Adipose tissue (tissue), 3 donors: ENCODE data around the gene TUBB2B. TPM values are rescaled to one million over a fixed set of nuclear protein-coding genes. Genes with fewer than 3 reads are reported as not detected.

Experiments
- H3K27ac ChIP-seq: one replicate; pipeline ENCODE4 v1.5.1; 2013; ENCODE audit warnings: low read depth, low read length
- WGBS, 3 donors: extraction: QIAGEN DNeasy Blood & Tissue Kit; methylation state at CpG; one replicate each; pipeline ENCODE4 v1.1.7; 2013; 5-methylcytosine and 5-hydroxymethylcytosine counted together
- polyA plus RNA-seq, 3 donors: library from polyadenylated mRNA; stranded (reverse); fragments of 200-250 nt; gene quantifications; one replicate each; pipeline ENCODE4 v1.2.3, GENCODE V29; 2013
- donor health status: healthy with polysubstance abuse.
- donor health status: Bipolar disorder and iron deficiency.
- donor health status: healthy.

Gene TUBB2B
- 10 to 100 TPM in 1 of 3 donors, 1 to 10 TPM in 2; 4.7 to 20.5 (median 5.0) TPM for polyA plus RNA-seq

DNA sequence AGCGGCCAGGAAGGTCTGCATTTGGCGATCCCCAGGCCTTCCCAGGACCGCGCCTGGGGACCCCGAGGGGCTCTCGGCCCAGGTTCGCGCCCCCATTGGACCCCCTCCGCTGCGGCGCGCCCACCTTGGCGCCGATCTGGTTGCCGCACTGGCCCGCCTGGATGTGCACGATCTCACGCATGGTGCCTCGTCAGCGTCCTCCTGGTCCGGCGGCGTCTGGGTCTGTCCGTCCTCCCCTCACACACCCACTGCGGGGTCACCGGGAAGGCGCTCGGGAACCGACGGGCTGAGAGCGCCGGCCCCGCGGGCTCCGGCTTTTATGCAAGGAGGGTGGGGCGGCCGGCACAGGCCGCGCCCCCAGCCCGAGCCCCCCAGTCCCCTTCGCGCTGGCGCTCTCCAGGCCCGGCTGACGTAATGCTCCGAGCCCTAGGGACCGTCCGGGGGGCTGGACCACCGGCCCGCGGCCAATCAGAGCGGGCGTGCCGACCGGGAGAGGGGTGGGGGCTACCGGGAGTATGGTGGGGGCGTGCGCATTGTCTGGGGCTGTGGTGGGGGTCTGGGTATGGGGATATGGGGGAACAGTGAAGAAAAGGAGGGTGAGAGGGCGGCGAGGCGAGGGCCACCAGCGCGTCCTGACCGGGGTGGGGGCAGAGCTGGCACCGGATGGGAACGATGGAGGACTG, at the start of gene TUBB2B:
TSS of gene TUBB2B (minus strand) at position 291 of the 683 bp plus-strand sequence. CDS start at position 181, 110 bp downstream.
- 1 to 2% (median 2%) methylated on average over 47 to 66 of the region's 66 CpGs for WGBS, 3 donors
- no peak within 1 kb of the TSS for H3K27ac ChIP-seq

DNA sequence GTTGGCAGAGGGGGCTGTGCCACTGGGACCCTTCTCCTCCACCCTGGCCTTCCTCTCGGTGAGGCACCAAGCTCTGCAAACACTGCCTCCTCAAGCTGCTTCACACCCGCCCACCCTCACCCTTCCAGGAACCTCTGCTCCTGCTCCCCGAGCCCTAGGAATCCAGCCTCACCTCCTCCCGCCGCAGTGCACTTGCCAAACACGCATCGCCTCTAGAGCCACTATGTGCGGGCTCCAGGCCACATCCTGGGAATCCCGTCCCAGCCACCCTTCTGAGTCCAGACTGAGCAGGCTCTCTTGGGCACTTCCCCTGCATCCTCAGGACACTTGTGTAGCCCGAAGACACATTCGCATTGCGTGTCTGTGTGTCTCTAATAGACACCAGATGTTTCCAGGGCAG, 49.8 kb upstream of the TUBB2B start:
- WGBS, 3 donors: 81 to 83% (median 82%) methylated on average over 12 of the region's 12 CpGs
- no peak overlapping the region for H3K27ac ChIP-seq

DNA sequence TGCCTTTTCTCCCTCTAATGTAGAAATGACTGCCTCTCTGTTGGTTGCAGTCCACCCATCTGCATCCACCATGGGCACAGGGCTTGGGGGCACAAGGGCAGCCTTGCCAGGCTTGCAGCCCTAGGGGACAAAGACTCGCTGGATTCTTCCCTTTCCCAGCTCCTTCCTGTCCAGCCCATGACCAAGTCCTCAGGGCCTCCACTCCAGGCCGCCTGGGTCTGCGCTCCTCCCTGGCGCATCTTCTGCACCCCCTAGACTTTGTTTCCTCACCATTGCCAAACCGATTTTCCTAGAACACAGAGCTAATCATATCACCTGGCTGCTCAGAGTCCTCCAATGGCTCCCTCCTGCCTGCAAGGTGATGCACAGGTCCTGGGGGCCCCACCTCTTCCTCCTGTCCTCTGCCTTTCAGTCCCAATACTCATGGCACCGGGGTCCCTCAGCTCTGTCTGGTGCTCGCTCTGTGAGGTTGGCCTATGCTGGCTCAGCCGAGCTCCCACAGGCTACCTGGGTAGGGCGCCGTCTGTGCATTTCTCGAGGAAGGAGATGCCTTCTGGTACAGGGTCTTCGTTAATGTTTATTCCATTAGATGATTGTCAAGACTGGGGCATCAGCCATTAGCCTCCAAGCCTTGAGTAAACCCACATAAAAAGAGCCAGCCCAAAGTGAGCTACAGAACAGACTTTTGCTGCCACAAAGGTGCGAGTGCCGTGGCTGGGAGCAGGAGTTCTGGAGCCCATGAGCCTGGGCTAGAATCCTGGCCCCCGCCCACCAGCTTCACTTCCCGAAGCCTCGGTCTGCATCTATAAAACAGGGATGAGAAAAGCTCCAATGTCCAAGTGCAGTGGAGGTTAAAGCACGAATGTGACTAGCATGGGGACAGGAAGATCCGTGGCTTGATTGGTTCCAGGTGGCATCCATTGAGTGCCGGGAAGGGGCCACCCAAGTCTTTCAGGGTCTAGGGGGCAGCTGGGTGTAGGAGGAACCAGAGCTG, 49.0 kb upstream of the TUBB2B start:
- H3K27ac ChIP-seq: no peak overlapping the region

DNA sequence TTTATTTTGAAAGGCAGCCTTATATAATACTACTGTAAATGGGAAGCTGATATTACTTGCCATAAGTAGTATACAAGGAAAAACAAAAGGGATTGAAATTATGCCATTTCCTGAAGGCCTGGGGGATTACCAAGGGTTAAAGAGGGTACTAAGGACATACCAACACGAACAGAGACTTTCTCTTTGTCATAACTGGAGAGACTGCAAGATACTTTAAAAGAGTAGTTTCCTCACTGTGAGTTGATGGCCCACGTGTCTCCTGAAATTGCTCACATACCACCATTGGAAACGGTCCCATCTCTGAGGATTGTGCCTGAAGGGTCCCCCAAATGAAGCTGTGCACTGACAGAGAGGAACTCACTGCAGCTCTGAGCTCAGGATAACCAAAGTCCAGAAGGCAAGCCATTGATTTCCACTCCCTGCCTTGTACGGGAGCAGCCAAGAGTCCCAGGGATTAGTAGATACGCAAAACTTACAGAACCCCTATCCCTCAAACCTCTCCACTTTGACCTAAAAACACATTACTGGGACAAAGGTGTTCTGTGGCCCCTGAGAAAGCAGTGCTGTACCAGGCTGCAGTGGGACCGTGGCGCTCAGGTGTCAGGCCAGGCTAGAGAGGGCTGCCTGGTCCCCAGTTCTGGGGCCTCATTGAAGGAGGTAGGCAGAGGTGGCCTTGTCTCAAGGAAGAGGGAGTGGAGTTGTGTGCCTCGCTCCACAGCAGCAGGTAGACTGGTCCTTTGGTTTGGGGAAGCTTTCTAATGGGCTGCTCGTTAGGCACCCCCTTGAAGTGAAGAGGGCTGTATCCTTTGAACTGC, 46.5 kb upstream of the TUBB2B start:
- WGBS, 3 donors: 74 to 85% (median 81%) methylated on average over 9 of the region's 9 CpGs
- no peak overlapping the region for H3K27ac ChIP-seq

More for the DNA sequence above, 49.0 kb upstream of the TUBB2B start:
- 83 to 86% (median 85%) methylated on average over 20 of the region's 20 CpGs for WGBS, 3 donors

DNA sequence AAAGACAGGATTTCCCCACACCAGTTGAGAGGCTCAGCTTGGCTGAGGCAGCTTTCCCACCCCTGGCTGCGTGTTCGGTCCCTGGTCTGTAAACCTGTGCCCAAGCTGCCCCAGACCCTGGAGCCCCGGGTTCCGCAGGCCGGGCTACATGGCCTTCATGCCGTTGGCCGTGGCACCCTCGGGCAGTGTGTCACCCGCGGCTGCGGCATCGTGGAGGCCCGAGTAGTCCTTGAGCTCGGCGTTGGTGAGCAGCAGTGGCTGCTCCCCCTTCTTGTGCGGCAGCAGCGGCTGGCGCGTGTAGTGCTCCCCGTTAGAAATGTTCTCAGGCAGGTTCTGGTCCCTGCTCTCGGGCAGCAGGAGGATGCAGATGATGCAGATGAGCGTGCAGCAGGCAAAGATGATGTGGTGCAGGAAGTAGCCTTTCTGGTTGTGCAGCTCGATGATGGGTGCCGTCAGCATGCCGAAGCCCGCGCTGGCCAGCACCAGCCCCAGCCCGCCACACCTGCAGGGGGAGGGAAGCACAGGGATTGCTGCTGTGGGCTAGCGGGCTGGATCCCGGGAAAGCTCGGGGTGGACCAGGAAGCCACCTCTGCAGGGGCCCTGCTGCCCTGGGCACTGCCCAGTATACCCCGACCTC, 45.6 kb upstream of the TUBB2B start:
- 90 to 94% (median 93%) methylated on average over 27 to 32 of the region's 32 CpGs for WGBS, 3 donors

DNA sequence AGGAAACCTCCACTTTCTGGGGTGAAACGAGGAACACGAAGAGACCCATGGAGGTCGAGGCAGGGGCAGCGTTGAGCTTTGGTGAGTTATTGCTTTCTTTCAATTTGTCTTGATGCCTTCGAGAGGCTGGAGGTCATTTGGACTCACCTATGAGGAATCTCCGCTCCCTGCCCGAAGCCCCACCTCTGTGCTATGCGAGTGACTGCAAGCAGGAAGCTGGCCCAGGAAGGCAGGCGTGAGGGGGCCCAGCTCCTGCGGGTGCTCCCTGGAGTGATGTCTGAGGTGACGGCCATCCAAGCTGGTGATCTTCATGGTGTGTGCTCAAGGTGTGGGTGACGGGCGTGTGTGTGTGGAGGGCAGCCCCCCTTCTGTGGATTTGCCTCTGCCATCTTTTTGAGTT, 44.3 kb upstream of the TUBB2B start:
- H3K27ac ChIP-seq: no peak overlapping the region
- WGBS, 3 donors: 88 to 91% (median 90%) methylated on average over 12 to 13 of the region's 13 CpGs

More for the DNA sequence above, 45.6 kb upstream of the TUBB2B start:
- no peak overlapping the region for H3K27ac ChIP-seq

DNA sequence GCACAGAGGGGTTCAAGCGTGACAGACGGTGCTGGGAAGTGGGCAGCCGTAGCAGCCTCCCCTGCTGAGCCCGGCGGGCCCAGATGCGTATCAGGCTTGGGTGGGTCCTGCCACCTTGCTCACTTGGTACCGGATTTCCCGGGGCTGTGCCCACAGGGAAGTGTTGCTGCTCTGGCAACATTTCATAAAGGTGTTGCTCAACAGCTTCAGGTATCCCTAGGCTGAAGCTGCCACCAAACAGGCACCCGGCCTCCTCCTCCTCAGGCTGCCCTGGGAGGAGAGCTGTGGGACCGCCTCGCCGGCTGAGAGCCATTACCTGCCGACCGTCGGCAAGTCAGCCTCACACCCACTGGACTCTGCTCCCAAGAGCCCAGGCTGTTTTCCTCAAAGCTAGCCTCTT, 42.8 kb upstream of the TUBB2B start:
- 68 to 81% (median 80%) methylated on average over 15 of the region's 15 CpGs for WGBS, 3 donors
- no peak overlapping the region for H3K27ac ChIP-seq

DNA sequence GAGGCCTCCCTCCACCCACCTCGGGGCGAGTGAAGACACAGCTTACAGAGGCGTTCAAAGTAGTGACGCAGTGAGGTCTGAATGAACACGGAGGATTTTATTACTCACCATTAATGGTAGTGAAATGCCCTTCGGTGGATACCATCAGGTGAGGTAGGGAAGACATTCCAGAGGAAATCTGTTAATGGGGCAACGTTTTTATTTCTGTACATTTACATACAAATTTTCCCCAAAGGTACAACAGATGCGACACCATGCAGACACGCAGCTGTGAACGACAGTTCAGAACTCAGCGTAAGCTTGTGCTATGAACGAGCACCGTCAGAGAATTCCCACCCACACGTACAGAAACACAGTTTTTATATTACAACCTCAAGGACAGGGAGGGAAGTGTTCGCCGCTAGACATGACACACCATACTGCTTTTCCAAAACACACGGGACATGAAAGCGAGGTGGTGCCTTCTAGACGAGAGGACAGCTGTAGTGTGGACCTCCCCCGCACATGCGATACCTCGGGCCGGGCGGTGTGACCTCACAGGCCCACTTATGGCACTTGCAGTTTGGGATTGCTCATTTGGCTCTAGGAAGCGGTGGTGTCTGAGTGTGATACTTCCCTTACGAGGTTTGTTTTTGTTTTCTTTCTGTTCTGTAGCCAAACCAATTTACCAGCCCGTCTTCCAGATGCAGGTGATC, 42.0 kb upstream of the TUBB2B start:
- 79 to 84% (median 81%) methylated on average over 27 of the region's 27 CpGs for WGBS, 3 donors

DNA sequence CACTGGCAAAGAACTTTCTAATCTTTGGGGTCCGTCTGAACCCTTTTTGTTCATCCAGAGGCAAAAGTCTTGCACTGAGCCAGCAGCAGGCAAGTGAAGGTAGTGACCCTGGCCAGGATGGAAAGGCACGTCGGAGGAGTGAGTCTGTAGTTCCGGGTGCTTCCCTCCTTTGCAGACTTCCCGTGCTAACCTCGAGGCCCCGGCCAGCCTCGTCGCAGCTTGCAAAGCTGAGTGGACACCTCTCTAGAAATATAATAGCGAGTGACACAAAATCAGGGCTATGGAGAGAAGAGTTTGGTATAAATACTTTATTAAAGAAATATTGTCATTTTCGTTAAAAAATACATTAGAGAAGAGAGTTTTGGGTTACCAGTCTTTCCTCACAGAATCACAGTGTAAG, 41.2 kb upstream of the TUBB2B start:
- WGBS, 3 donors: 75 to 84% (median 83%) methylated on average over 11 of the region's 11 CpGs
- no peak overlapping the region for H3K27ac ChIP-seq

More for the DNA sequence above, 42.0 kb upstream of the TUBB2B start:
- no peak overlapping the region for H3K27ac ChIP-seq

DNA sequence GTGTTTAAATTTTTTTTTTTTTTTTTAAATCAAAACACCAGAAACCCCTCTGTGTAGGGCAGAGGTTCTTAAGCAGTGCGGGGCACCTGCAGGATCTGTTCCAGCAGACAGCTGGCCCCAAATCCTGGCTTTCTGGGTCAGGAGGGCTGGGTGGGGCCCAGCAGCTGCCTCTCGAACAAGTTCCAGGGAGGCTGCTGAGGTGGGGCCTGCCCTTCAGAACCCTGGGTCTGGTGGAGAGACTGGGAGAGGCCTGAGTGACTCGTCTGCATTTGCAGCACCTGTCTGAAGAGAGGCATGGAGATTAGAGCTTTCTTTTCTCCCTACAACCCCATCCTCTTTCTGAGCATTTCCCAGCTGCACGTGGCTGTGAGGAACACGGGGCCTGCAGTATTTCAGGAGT, 39.7 kb upstream of the TUBB2B start:
- H3K27ac ChIP-seq: no peak overlapping the region
- WGBS, 3 donors: 60 to 90% (median 79%) methylated on average over 5 of the region's 5 CpGs

DNA sequence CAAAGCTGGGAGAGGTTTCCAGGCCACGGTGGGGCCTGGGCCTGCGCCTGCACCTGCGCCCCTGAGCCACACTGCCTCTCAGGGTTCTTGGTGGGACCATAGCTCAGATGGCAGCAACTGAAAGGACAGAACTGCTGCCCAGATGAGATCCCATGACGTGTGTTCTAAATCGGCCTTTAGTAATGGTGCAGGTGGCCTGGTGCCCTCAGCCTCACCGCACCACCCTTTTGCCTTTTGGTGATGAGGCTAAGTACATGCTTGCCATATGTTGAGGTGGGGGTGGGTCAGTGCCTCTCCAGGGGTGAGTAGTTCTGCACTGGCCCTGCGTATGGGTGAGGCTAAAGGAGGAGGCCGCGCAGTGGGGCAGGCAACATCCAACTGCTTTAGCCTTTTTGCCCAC, 38.7 kb upstream of the TUBB2B start:
- WGBS, 3 donors: 52 to 59% (median 57%) methylated on average over 9 of the region's 9 CpGs
- H3K27ac ChIP-seq: no peak overlapping the region

DNA sequence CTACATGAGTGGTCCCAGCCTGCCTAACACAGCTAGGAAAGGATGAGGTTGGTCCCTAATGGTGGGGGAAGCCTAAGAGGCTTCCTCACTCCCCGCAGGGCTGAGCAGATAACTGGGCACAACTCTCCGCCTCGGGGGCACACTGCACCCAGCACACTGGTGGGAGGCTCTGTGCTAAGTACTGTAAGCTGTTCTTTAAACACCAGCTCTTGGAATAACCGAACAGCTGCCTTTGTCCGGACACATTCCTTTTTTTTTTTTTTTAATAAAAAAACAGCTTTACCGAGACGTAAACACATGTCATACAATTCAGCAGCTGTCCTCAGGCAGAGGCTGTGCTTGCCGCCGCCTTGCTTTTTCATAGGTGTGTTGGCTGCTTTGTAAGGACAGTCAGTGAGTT, 38.2 kb upstream of the TUBB2B start:
- H3K27ac ChIP-seq: no peak overlapping the region
- WGBS, 3 donors: 60 to 71% (median 68%) methylated on average over 9 of the region's 9 CpGs

DNA sequence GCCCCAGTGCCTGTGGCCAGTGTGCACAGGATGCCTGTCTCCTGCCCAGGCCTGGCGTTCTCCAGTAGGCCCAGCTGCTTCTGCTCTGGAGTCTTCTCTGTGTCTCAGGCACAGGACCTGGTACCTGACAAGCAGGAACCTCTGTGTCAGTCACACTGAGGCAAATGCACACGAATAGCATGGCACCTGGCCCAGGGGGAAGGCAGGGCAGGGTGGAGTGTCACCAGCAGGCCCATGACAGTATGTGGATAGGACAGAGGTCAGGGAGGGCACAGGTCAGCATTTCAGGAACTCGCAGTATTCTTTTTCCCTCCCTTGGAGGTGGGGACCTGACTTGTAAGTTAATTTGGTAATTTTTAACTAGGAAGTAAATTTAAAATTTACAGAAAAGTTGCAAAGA, 36.9 kb upstream of the TUBB2B start:
- no peak overlapping the region for H3K27ac ChIP-seq
- WGBS, 3 donors: 59 to 82% (median 81%) methylated on average over 3 of the region's 3 CpGs

DNA sequence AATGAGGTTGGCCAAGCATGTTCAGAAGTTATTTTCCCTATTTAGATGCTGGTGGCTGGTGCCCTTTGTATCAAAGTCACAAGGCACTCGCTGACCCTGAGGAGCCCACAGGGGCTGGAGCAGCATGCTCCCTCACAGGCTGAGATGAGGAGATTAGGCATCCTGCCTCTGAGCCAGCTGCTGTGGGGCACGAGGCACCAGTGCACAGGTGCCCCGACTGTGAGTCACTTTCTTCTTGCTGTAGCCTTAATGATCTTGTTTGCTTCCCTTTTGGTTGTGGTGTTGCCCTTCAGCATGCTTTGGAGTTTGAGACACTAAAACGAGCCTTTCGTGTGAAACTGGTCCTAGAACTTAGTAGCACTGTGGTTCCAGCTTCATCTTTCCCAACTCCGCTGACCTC, 35.6 kb upstream of the TUBB2B start:
- H3K27ac ChIP-seq: no peak overlapping the region
- WGBS, 3 donors: 60 to 89% (median 89%) methylated on average over 6 of the region's 6 CpGs

DNA sequence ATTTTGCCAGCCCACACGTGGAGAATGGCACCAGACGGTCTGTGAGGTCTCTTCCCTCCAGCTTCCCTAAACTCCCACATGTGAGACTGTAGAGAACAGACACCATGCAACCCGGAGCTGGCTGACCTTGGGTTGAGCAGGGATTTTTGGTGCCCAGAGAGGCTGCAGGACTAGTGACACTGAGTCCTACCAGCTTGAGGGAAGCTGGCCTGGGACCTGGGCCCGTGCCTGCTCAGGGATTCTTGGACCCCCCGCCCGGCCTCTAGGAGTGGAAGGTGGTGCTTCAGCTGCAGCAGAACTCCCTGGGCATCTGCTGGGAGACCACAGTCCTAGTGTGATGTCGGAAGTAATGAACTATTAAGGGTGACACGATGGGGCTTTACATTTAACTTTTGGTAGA, 34.5 kb upstream of the TUBB2B start:
- WGBS, 3 donors: 52 to 68% (median 64%) methylated on average over 8 of the region's 8 CpGs
- H3K27ac ChIP-seq: no peak overlapping the region

DNA sequence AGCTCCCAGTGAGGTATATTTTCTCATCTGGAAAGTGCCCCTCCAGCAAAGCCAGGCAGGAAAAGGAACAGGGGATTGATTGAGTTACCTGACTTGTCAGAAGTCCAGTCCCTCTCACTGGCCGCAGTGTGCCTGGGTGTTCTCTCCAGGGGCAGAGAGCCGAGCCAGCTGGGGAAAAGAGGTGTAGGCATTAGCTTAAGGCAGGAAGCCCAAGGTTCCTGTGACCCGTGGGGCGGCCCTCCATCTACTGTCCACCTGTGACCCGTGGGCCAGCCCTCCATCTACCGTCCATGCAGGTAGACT, 34.0 kb upstream of the TUBB2B start:
- 41 to 68% (median 54%) methylated on average over 6 of the region's 6 CpGs for WGBS, 3 donors
- H3K27ac ChIP-seq: no peak overlapping the region

DNA sequence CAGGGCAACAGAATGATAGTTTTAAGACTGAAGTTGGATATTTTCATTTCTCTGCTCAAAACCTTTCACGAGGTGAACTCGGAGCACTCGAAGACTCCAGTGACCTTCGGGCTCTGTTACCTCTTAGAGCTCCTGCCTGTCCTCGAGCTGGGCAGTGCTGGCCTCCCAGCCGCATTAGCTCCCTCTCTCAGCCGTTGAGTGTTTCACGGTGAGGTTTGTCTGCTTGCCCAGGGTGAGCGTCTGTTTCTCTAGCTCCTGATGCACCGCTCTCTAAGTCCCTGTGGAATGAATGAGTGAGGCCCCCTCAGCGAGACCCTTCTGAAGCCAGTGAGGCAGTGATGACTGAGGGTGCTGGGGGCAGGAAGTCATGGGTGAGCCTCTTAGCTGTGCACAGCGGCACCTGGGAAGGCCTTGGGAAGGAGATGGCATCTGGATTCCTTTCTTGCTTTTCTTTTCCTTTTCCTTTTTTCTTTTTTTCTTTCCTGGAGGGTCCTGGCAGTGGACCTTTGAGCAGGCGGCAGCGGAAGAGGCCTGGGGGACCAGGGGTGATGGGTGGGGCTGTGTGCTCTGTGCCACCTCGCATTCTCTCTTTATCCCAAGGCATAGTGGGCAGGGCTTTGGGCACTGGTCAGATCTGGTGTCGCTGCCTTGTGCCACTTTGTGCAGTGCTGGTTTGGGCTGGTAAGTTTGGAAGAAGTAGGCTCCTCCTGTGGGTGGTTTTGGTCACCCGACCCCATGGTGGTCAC, 33.5 kb upstream of the TUBB2B start:
- 44 to 78% (median 72%) methylated on average over 17 of the region's 17 CpGs for WGBS, 3 donors
- no peak overlapping the region for H3K27ac ChIP-seq
